Right forelimb (tissue), 1 donor: ENCODE results near the gene KIF26B.
"Not testable (repeated sequence)": the region's sequence is repeated elsewhere in the genome, so short reads cannot be mapped to it uniquely, and the experiment has no call there.

Experiments
- DNase-seq: peaks from one replicate; pipeline ENCODE4 v3.0.0-alpha.2; 2018

Gene KIF26B

DNA sequence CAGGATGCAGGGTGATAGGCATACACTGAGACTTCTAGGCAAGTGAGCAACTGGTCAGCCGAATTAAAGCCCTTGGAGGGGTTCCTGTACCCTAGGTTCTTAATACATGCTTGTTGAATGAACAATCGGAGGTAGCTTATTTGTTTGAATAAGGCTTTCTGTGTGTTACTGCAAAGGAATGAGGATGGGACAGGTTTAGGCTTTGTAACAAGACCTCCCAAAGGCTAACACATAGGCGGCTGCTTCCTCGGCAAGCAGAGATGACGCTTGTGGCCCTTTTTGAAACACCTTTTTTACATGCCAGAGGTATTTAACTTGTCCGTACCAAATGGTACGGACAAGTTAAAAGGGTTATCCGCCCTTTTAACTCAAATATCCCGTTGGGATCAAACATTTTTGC lies 511.6 kb downstream of the KIF26B start:
- DNase-seq, result no peak

DNA sequence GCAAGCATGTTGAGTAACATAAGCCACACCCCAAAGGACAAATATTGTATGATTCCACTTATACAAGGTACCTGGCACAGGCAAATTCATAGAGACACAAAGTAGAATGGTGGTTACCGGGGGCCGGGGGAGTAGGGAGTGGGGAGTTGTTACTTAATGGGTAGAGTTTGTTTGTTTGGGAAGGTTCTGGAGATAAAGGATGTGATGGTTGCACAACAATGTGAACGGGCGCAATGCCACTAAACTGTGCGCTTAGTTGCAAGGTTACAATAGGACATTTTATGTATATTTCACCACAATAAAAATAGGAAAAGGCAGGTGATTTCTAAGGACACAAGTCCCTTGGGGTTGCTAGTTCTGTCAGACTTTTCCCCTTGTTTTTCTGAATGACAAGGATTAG lies 516.6 kb downstream of the KIF26B start:
- no peak for DNase-seq

DNA sequence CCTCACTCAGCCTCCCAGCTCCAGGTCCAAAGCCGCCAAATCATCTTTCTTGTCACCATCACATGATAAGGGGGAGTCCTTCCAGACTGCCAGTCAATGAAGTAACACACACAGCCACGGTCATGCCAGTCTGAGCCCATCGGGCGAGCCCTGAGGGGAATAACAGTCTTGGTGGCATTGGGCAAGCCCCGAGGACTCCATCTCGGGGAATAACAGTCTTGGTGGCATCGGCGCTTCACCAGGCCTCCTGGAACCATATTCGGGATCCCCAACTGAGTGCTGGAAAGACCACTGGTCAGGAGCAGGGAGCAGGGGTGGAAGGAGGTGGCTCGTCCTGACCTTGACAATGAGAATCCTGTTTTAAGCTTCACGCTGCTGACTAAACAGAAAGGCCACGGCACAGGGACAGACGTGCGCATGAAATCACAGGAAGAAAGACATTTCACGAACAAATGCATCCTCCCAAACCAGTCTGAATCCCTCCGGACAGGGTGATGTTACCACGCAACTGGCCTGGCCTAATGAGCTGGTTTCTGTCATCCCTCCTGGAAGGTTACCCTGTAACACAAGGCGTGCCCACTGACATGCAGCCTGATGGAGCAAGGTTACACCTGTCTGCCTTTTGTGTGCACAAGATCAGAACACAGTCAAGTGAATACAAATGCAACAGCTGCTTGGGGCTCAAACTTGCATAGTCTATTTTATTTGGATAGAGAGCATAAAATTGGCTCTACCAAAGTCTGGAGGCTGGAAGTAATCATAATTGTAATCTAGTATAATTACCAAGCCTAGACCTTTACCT lies 517.4 kb downstream of the KIF26B start:
- DNase-seq, result no peak

GRCh38 chr1:245672836-245673656 lies 518.3 kb downstream of the KIF26B start:
- not testable (repeated sequence) for DNase-seq

GRCh38 chr1:245673881-245674414 lies 519.2 kb downstream of the KIF26B start:
- no peak for DNase-seq

- DNase-seq, result no peak
These were observed 522.9 kb downstream of the KIF26B start for GRCh38 chr1:245677461-245678240.

- no peak for DNase-seq
These were observed 524.2 kb downstream of the KIF26B start for GRCh38 chr1:245678860-245679411.

DNA sequence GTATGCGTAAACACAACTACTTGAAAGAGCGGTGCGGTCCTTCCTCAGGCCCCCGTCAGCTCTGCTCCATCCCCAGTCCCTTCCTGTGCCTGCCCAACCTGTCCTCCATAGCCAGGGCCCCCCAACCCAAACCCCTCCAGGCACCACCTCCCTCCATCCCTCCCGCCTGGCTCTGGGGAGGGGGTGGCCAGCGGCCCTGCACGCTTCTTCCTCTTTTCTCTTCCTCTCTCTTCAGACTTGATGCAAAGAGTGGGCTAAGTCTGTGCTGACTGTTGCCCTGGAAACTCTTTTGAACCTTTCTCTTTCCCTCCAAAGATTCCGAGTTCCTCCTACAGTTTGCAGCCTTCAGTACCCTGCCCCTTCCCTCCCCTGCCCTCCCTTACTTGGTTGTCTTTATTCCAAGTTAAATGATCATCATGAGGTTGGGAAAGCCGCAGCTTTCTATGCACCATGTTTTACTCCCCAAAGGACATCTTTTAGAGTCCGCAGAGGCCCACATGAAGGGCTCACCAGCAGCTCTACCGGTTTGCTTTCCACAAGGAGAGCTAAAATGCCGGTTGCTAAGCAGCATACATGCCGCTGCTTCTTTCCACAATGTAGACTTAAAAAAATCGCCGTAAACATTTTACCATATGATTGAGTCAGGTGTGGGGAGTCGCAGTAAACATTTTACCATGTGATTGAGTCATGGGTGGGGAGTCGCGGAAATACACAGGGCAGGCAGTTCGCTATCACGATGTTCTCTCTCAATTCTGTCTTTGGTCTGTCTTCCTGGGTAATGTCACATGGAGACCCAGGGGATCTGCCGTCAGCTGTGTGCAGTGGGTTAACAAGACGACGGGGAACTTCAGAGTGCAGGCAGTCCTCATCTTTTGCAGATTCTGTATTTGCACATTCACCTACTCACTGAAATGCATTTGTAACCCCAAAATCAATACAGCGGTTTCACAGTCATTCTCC lies 525.3 kb downstream of the KIF26B start:
- DNase-seq, result no peak

DNA sequence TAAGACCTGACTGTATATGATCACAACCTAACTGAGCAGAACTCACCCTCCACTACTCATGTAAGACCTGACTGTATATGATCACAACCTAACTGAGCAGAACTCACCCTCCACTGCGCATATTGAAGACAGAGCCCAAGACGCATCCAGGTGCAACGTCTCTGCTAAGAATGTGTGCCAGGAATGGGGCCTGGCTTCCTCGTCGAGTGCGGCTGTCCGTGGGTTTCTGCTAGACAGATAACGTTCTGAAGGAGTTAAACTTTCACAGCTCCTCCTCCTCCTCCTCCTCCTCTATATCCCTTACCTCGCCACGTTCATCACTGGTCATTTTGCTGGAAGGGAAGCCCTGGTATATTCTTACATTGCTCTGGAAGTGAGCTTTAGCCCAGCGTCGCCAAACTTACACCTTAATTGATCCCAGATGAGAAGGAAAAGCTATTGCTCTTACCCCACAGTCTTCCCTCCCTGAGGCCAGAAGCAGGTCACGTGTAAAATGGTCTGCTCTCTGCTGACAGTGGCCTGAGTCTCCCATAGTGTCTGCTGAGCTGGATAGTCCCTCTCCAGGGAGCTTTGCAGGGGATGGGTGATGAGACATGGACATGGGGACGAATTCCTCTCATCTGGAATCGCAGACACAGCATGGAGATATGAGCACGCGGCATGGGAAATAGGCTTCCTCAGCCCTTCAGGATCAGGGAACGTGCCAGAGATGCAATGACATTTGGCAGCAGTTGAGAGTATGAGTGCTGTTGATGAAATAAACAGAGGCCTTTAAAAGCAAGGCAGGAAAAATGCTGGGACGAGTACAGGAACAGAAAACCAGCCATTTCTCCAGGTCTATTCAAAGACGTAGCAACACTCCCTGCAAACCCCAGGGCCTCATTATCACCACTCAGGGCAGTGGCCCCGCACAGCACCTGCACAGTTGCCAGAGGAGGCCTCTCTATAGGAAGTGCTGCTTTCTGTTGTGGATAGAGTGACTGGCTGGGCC lies 528.1 kb downstream of the KIF26B start:
- peak; percentile 80 for DNase-seq

DNA sequence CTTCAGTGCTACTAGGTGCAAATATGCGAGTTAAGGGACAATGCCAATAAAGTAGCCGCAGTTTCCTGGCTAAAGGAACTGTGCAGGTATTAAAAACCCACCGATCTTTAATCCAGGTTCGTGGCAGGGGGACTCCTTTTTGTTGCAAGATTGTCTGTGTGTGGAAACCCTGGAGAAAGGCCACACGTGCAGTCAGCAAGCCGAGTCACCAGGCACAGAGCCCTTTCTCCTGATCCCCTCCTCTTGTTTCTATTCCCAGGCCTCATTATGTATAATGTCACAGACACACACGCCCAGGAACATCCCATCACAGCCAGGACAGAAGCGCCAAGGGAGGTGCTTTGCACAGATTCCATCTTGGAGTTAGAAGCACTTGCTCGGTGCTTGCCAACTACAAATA lies 528.9 kb downstream of the KIF26B start:
- DNase-seq, result peak; percentile 60

GRCh38 chr1:245684166-245684565 lies 529.4 kb downstream of the KIF26B start:
- DNase-seq, result peak; percentile 65

- no peak for DNase-seq
These were observed 529.8 kb downstream of the KIF26B start for GRCh38 chr1:245684571-245684970.

DNA sequence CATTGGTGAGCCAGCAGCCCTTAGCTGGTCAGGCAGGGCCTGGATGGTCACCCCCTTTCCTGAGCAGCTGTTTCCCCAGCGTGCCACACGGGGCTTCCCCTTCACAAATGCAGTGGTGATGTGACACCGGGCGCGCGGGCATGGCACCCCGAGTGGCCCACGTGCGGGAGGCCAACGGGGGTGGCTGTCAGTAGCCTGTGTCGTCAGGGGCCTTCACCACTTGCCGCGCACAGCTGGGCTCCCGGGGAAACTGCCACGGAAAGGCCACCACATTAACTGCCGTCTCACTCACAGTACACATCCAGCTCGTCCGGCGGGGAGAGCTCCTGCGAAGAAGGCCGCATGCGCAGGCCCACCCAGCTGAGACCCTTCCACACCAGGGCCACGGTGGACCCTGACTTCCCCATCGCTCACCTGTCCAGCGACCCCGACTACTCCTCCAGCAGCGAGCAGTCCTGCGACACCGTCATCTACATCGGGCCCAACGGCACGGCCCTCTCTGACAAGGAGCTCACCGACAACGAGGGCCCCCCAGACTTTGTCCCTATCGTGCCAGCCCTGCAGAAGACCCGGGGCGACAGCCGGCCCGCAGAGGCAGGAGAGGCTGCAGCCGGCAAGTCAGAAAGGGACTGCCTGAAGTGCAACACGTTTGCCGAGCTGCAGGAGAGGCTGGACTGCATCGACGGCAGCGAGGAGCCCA lies 530.5 kb downstream of the KIF26B start:
- no peak for DNase-seq

GRCh38 chr1:245686006-245686405 lies 531.2 kb downstream of the KIF26B start:
- DNase-seq, result no peak

- DNase-seq, result no peak
These were observed 531.8 kb downstream of the KIF26B start for GRCh38 chr1:245686446-245687030.

GRCh38 chr1:245687152-245687635 lies 532.4 kb downstream of the KIF26B start:
- DNase-seq, result no peak

DNA sequence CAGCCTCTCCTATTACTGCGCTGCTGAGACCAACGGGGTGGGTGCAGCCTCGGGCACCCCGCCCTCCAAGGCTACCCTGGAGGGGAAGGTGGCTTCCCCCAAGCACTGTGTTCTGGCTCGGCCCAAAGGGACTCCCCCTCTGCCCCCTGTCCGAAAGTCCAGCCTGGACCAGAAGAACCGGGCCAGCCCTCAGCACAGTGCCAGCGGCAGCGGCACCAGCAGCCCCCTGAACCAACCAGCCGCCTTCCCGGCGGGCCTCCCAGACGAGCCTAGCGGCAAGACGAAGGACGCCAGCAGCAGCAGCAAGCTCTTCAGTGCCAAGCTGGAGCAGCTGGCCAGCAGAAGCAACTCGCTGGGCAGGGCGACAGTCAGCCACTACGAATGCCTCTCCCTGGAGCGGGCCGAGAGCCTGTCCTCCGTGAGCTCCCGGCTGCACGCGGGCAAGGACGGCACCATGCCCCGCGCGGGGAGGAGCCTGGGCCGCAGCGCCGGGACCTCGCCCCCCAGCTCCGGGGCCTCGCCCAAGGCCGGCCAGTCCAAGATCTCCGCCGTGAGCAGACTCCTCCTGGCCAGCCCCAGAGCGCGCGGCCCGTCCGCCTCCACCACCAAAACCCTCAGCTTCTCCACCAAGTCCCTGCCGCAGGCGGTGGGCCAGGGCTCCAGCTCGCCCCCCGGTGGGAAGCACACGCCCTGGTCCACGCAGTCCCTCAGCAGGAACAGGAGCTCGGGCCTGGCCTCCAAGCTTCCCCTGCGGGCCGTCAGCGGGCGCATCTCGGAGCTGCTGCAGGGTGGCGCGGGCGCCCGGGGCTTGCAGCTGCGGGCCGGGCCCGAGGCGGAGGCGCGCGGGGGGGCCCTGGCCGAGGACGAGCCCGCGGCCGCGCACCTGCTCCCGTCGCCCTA lies 533.1 kb downstream of the KIF26B start:
- DNase-seq, result no peak
